SK-N-SH treated with all-trans-retinoic acid at 6 μM for 48 hours (cell line): ENCODE data around the gene SLCO6A1.

Experiments used
- ATAC-seq: fragments of 200-7000 bp; cut with Tn5 transposase; 3 replicates; pipeline ENCODE4 v1.9.1; 2020; ENCODE audit warnings: mild to moderate bottlenecking, moderate library complexity
- PPARA ChIP-seq: fragments of 250-450 bp; sonication (Bioruptor Pico); IDR thresholded peaks from 2 replicates; pipeline ENCODE4 v1.5.0; 2020; ENCODE audit warnings: mild to moderate bottlenecking, borderline replicate concordance
- TCF4 ChIP-seq: fragments of 250-450 bp; sonication (Bioruptor Pico); IDR thresholded peaks from 2 replicates; pipeline ENCODE4 v1.8.0; 2021; ENCODE audit warnings: mild to moderate bottlenecking, moderate library complexity, borderline replicate concordance
- TF ChIP-seq, protein P1 (sequence below): fragments of 250-450 bp; sonication (Bioruptor Pico); IDR thresholded peaks from 2 replicates; pipeline ENCODE4 v1.5.1; 2021; ENCODE audit warnings: mild to moderate bottlenecking, moderate library complexity

Gene SLCO6A1

DNA sequence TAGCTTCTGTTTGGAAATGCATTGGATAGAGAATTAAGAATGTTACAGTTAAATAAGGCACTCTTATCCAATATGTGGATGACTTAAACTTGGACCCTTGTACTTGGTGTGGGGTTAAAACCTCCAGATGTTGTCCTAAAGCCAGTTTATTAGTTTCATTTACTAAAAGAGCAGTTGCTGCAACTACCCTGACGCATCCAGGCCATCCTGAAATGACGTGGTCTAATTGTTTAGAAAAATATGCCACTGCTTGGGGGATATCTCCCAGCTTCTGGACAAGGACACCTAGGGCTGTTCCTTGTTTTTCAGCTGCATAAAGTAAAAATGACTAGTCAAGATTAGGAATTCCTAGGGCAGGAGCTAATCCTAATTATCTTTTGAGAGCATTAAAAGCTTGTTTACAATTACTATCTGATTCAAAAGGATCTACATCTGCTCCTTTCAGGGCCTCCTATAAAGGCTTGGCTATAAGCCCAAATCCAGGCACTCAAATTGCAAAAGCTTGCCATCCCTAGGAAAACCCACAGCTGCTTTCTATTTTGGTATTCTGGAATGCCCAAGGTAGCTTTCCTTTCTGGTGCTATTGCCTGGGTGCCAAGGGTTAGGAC, 157.0 kb downstream of the SLCO6A1 start (continued):
- TF ChIP-seq, protein P1, sequence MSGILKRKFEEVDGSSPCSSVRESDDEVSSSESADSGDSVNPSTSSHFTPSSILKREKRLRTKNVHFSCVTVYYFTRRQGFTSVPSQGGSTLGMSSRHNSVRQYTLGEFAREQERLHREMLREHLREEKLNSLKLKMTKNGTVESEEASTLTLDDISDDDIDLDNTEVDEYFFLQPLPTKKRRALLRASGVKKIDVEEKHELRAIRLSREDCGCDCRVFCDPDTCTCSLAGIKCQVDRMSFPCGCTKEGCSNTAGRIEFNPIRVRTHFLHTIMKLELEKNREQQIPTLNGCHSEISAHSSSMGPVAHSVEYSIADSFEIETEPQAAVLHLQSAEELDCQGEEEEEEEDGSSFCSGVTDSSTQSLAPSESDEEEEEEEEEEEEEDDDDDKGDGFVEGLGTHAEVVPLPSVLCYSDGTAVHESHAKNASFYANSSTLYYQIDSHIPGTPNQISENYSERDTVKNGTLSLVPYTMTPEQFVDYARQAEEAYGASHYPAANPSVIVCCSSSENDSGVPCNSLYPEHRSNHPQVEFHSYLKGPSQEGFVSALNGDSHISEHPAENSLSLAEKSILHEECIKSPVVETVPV (CRISPR knock-in tag), result no peak

DNA sequence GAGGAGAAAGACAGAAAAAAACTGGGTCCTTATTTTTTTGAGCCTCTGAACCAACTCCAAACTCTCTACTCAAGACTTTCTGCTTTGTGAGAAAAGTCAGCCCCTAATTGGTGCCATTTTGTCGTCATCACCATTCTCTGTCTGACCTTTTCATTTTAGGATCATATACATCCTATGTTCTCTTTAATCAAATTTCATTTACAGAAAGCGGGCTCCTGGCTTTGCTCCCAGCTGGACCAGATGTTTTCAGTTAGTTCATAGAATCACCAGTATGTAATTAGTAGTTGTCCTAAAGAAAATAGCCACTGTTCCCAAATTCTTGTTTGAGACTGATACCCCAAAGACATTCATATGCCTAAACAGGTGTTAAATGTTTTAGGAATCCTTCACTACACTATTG, 174.1 kb downstream of the SLCO6A1 start:
- no peak for ATAC-seq
- TF ChIP-seq TCF4 (CRISPR knock-in tag), result peak; percentile 83; the same call in 1 of the 2 replicates
- TF ChIP-seq PPARA, result no peak
- TF ChIP-seq, all 23 proteins: peak for 1
